Measurements from ENCODE around the gene MAX. TPM values are rescaled to one million over a fixed set of nuclear protein-coding genes. Genes with fewer than 3 reads are reported as not detected.
"Not testable (repeated sequence)": the region's sequence is repeated elsewhere in the genome, so short reads cannot be mapped to it uniquely, and the experiment has no call there.

Gene MAX
- total RNA-seq, 1 donor from 2014 or later: 122 TPM

DNA sequence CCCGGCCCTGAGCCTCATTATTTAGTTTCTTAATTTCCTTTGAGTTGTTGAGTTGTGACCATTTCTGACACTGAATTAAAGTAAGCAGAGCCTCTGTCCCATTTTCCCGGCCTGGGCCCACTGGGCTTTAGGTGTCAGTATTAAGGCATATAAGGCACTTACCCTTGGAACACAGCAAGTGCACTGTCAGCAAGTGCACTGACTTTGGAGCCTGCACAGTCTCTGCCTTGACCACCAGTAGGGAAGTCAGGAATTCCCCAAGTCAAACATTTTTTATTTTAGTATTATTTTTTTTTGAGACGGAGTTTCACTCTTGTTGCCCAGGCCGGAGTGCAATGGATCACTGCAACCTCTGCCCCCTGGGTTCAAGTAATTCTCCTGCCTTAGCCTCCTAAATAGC is 56.6 kb downstream of the MAX start:
- Mint-ChIP-seq H3K27me3 (no peaks in the 10 kb centered on the region), H3K4me1 (peaks cover 13% of the 10 kb centered on the region), H3K36me3 (ENCODE audit: low read depth) (peaks cover 42% of the 10 kb centered on the region), H3K27ac (no peak overlapping the region), H3K4me3 (no peak overlapping the region), H3K9me3 (no peaks in the 10 kb centered on the region)
- DNase-seq: no peak
- intact Hi-C loops (cut with micrococcal nuclease): no loop called here

DNA sequence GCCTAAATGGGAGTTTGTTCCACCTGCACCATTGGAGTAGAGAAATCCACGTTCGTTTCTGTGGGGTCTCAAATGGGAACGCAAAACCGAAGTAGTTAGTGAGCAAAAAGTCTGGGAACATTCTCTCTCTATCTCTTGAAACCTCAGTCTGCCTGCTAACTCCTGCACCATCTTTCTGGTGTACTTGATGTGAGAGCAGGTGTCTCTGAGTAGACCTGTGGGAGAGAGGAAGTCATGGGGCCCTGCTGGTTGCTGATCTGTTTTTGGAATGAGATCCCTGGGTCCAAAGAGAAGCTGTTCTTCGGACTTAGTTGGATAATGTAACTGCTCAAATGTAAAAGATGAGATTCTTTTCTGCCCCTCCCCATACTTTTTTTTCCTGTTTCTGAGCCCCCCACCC is 57.3 kb downstream of the MAX start:
- Mint-ChIP-seq H3K27ac (no peak overlapping the region), H3K9me3 (no peaks in the 10 kb centered on the region), H3K27me3 (no peaks in the 10 kb centered on the region), H3K4me1 (peaks cover 13% of the 10 kb centered on the region), H3K4me3 (no peak overlapping the region), H3K36me3 (ENCODE audit: low read depth) (peaks cover 43% of the 10 kb centered on the region)
- no peak for DNase-seq
- intact Hi-C loops (cut with micrococcal nuclease): no loop called here

DNA sequence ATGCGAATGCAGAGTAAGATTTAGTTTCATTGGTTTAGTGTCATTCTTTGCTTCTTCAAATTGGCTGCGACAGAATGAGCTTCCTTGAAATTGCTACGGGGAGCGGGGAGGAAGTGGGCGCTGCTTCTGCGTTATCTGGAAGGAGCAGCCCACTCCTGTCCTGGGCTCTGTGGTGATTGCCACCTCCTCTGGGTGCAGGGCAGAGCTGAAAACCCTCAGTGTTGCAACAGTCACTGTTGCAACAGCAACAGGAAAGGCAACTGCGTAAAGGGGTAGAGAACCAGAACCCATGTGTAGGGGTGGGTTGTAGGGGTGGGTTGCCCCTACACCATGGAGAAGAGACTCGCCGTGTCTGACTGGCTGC is 57.7 kb downstream of the MAX start:
- no peaks in the 10 kb centered on the region for H3K27me3 Mint-ChIP-seq
- H3K4me1 Mint-ChIP-seq: peaks cover 13% of the 10 kb centered on the region
- no peak for DNase-seq
- no peaks in the 10 kb centered on the region for H3K9me3 Mint-ChIP-seq
- H3K27ac Mint-ChIP-seq: no peak overlapping the region
- intact Hi-C loops (cut with micrococcal nuclease): no loop called here
- H3K36me3 Mint-ChIP-seq (ENCODE audit: low read depth): peaks cover 43% of the 10 kb centered on the region
- H3K4me3 Mint-ChIP-seq: no peak overlapping the region

DNA sequence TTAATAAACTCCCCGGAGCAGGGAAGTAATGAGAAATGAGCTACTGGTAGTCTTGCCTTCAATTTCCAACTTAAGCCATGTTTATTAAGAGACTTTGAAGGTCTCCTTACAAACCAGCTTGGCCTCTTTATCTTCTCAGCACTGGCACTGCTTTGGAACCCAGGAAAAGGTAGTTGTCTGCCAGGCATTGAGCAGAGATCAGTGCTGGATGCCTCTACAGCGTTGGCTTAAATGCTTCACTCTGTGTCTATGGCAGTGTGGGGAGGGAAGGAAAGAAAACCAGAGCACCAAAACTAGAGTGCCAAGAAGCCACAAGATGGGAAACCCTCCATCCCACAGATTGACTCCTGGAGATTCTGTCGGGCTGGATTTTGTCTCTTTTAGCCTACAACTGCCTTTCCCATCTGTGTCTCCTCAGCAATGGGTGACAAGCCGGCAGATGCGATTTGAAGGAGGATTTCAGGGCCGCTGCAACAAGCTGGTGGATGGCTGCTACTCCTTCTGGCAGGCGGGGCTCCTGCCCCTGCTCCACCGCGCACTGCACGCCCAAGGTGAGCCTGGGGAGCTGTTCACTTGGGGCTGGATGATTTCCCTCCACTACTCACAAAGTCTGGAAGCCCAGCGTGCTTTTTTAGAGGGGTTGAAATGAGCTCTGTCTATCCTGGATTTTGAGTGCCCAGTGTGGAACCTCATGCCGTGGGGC is 58.3 kb downstream of the MAX start:
- Mint-ChIP-seq H3K27me3 (no peaks in the 10 kb centered on the region), H3K27ac (no peak overlapping the region), H3K36me3 (ENCODE audit: low read depth) (peaks cover 43% of the 10 kb centered on the region), H3K4me3 (no peak overlapping the region), H3K4me1 (peaks cover 13% of the 10 kb centered on the region), H3K9me3 (no peaks in the 10 kb centered on the region)
- no peak for DNase-seq
- intact Hi-C loops (cut with micrococcal nuclease): no loop called here

DNA sequence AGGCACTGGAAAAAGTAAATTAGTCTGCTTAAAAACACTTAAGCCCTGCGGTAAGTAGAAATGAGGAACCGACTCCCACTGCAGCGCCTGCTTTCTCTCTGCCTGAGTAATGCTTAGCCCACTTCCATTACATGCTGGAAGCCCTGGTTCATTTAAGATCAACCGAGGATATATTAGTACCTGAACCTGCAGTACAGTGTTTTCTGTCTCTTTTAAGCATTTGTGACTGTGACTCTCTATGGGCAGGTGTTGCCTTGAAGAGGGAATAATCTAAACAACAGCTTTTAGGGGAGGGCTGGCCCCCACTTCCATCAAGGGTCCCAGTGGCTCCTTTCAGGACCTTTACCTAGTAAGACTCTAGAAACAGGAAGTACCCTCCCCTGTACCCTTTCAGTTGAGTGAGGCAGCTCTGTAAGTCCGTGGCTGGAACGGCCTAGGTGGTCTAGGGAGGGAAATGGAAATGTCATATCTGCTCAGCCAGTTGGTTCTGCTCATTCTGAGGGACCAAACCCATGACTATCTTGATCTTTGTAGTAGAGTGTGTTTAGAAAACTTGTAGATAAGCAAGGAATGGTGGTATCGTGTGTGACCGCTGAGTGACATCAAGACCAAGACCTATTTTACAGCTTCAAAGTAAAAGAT is 59.5 kb downstream of the MAX start:
- Mint-ChIP-seq H3K27me3 (no peaks in the 10 kb centered on the region), H3K27ac (no peak overlapping the region), H3K4me3 (no peak overlapping the region), H3K9me3 (no peaks in the 10 kb centered on the region), H3K4me1 (peaks cover 13% of the 10 kb centered on the region), H3K36me3 (ENCODE audit: low read depth) (peaks cover 44% of the 10 kb centered on the region)
- intact Hi-C loops (cut with micrococcal nuclease): no loop called here
- no peak for DNase-seq

- Mint-ChIP-seq H3K36me3 (ENCODE audit: low read depth) (peaks cover 41% of the 10 kb centered on the region), H3K4me3 (no peak overlapping the region), H3K4me1 (peaks cover 8% of the 10 kb centered on the region), H3K9me3 (no peaks in the 10 kb centered on the region), H3K27ac (no peak overlapping the region), H3K27me3 (no peaks in the 10 kb centered on the region)
- intact Hi-C loops (cut with micrococcal nuclease): no loop called here
- DNase-seq: no peak
Measured at GRCh38 chr14:65042296-65042695, 60.0 kb downstream of the MAX start.

- H3K27me3 Mint-ChIP-seq: no peaks in the 10 kb centered on the region
- no peak for DNase-seq
- peaks cover 39% of the 10 kb centered on the region for H3K36me3 Mint-ChIP-seq (ENCODE audit: low read depth)
- H3K4me3 Mint-ChIP-seq: no peak overlapping the region
- intact Hi-C loops (cut with micrococcal nuclease): no loop called here
- H3K4me1 Mint-ChIP-seq: peaks cover 8% of the 10 kb centered on the region
- no peak overlapping the region for H3K27ac Mint-ChIP-seq
- H3K9me3 Mint-ChIP-seq: no peaks in the 10 kb centered on the region
Measured at GRCh38 chr14:65041434-65041915, 60.8 kb downstream of the MAX start.

- Mint-ChIP-seq H3K27me3 (no peaks in the 10 kb centered on the region), H3K4me1 (peaks cover 8% of the 10 kb centered on the region), H3K36me3 (ENCODE audit: low read depth) (peaks cover 35% of the 10 kb centered on the region), H3K27ac (no peak overlapping the region), H3K9me3 (no peaks in the 10 kb centered on the region), H3K4me3 (no peak overlapping the region)
- intact Hi-C loops (cut with micrococcal nuclease): no loop called here
- DNase-seq: no peak
Measured at GRCh38 chr14:65040666-65041433, 61.5 kb downstream of the MAX start.

DNA sequence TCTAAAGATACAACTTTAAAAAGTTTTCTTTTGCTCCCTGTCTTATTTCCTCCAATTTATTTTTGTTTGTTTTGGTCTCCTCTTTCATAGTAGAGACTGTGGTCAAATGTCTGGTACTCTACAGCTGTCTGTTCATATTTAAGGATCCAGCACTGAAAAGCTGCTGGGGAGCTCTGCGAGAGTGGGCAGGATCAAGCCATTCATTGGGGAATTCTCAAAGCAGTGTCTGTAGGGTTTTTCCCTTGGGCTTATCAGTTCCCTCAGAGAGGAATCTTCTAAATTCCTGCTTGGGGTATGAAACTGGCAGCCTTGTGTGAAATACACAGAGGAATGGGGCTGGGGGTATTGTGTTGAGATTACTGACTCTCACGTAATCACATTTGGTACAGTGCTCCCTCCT is 63.4 kb downstream of the MAX start:
- no peak overlapping the region for H3K27ac Mint-ChIP-seq
- intact Hi-C loops (cut with micrococcal nuclease): no loop called here
- H3K9me3 Mint-ChIP-seq: no peaks in the 10 kb centered on the region
- no peaks in the 10 kb centered on the region for H3K27me3 Mint-ChIP-seq
- no peak for DNase-seq
- H3K36me3 Mint-ChIP-seq (ENCODE audit: low read depth): peaks cover 34% of the 10 kb centered on the region
- no peak overlapping the region for H3K4me3 Mint-ChIP-seq
- H3K4me1 Mint-ChIP-seq: peaks cover 2% of the 10 kb centered on the region

- Mint-ChIP-seq H3K4me3 (no peak overlapping the region), H3K27ac (no peak overlapping the region), H3K36me3 (ENCODE audit: low read depth) (peaks cover 31% of the 10 kb centered on the region), H3K9me3 (no peaks in the 10 kb centered on the region), H3K27me3 (no peaks in the 10 kb centered on the region), H3K4me1 (no peaks in the 10 kb centered on the region)
- no peak for DNase-seq
- intact Hi-C loops (cut with micrococcal nuclease): no loop called here
Measured at GRCh38 chr14:65035049-65035448, 67.3 kb downstream of the MAX start.

GRCh38 chr14:65034021-65034420 is 68.3 kb downstream of the MAX start:
- H3K4me3 Mint-ChIP-seq: no peak overlapping the region
- intact Hi-C loops (cut with micrococcal nuclease): no loop called here
- DNase-seq: no peak
- peaks cover 36% of the 10 kb centered on the region for H3K36me3 Mint-ChIP-seq (ENCODE audit: low read depth)
- H3K4me1 Mint-ChIP-seq: no peaks in the 10 kb centered on the region
- no peaks in the 10 kb centered on the region for H3K9me3 Mint-ChIP-seq
- H3K27me3 Mint-ChIP-seq: no peaks in the 10 kb centered on the region
- no peak overlapping the region for H3K27ac Mint-ChIP-seq

- H3K27ac Mint-ChIP-seq: no peak overlapping the region
- peaks cover 36% of the 10 kb centered on the region for H3K36me3 Mint-ChIP-seq (ENCODE audit: low read depth)
- DNase-seq: no peak
- no peaks in the 10 kb centered on the region for H3K27me3 Mint-ChIP-seq
- H3K4me1 Mint-ChIP-seq: no peaks in the 10 kb centered on the region
- H3K4me3 Mint-ChIP-seq: no peak overlapping the region
- intact Hi-C loops (cut with micrococcal nuclease): no loop called here
- no peaks in the 10 kb centered on the region for H3K9me3 Mint-ChIP-seq
Measured at GRCh38 chr14:65033181-65033580, 69.1 kb downstream of the MAX start.

- intact Hi-C loops (cut with micrococcal nuclease): no loop called here
- no peaks in the 10 kb centered on the region for H3K9me3 Mint-ChIP-seq
- H3K27me3 Mint-ChIP-seq: no peaks in the 10 kb centered on the region
- H3K4me1 Mint-ChIP-seq: no peaks in the 10 kb centered on the region
- no peak overlapping the region for H3K27ac Mint-ChIP-seq
- DNase-seq: no peak
- H3K4me3 Mint-ChIP-seq: no peak overlapping the region
- H3K36me3 Mint-ChIP-seq (ENCODE audit: low read depth): peaks cover 39% of the 10 kb centered on the region
Measured at GRCh38 chr14:65032319-65032718, 70.0 kb downstream of the MAX start.

DNA sequence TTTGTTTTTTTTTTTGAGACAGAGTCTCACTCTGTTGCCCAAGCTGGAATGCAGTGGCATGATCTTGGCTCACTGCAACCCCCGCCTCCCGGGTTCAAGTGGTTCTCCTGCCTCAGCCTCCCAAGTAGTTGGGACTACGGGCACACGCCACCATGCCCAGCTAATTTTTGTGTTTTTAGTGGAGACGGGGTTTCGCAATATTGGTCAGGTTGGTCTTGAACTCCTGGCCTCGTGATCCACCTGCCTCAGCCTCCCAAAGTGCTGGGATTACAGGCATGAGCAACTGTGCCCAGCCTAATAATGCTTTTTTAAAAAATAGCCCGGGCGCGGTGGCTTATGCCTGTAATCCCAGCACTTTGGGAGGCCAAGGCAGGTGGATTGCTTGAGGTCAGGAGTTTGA is 71.0 kb downstream of the MAX start:
- intact Hi-C loops (cut with micrococcal nuclease); H3K27me3 Mint-ChIP-seq; H3K9me3 Mint-ChIP-seq; H3K4me1 Mint-ChIP-seq; H3K4me3 Mint-ChIP-seq; DNase-seq; H3K27ac Mint-ChIP-seq: not testable (repeated sequence)
- H3K36me3 Mint-ChIP-seq (ENCODE audit: low read depth): peaks cover 44% of the 10 kb centered on the region
